RWPE1 (cell line): ENCODE measurements around the gene OR13C4.

Experiments used
- CTCF ChIA-PET: fragments of 350-600 bp; sonication (Branson Sonifier 250); formaldehyde crosslinking; extraction: SDS; loops from one replicate; lab custom pipeline; 2021; lab: Yijun Ruan, JAX
- POLR2A ChIA-PET: fragments of 400-600 bp; formaldehyde crosslinking; extraction: SDS; loops from one replicate; lab custom pipeline; 2020; ENCODE audit warnings: antibody characterized with exemption; ENCODE audit not compliant: low non-redundant PET; lab: Yijun Ruan, JAX
- DNase-seq: peaks from one replicate; pipeline ENCODE4 v3.0.0; 2012; ENCODE audit warnings: low spot score
- H3K27ac ChIP-seq: fragments of 450-650 bp; 2 replicates; pipeline ENCODE4 v1.5.1; 2017
- TF ChIP-seq, protein P1 (sequence below): fragments of 450-650 bp; conservative IDR thresholded peaks from 2 replicates; pipeline ENCODE4 v1.5.1; 2017; ENCODE audit warnings: low read depth, mild to moderate bottlenecking

Gene OR13C4

GRCh38 chr9:104482921-104483570 lies 44.0 kb downstream of the OR13C4 start:
- no peak overlapping the region for H3K27ac ChIP-seq
- TF ChIP-seq, protein P1, sequence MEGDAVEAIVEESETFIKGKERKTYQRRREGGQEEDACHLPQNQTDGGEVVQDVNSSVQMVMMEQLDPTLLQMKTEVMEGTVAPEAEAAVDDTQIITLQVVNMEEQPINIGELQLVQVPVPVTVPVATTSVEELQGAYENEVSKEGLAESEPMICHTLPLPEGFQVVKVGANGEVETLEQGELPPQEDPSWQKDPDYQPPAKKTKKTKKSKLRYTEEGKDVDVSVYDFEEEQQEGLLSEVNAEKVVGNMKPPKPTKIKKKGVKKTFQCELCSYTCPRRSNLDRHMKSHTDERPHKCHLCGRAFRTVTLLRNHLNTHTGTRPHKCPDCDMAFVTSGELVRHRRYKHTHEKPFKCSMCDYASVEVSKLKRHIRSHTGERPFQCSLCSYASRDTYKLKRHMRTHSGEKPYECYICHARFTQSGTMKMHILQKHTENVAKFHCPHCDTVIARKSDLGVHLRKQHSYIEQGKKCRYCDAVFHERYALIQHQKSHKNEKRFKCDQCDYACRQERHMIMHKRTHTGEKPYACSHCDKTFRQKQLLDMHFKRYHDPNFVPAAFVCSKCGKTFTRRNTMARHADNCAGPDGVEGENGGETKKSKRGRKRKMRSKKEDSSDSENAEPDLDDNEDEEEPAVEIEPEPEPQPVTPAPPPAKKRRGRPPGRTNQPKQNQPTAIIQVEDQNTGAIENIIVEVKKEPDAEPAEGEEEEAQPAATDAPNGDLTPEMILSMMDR = no peak
- CTCF ChIA-PET = interaction anchor here (0.6 kb wide), 2 partner anchors 32 to 1414 kb away, joined by 3 read pairs; no protein-coding TSS in a partner anchor
- POLR2A ChIA-PET = no interaction called here
- no peak for DNase-seq
